T-helper 1 cell treated with Interleukin-12 subunit alpha and Interleukin-12 subunit beta and Interleukin-4 antibody, amounts not matched to agents 30 μg/mL and 1 μg/mL, for 36 hours (primary cell): ENCODE results near the gene INHA.

Experiments used
- H3K27ac Mint-ChIP-seq: one replicate; pipeline ENCODE4 v1.8.0; 2021; ENCODE audit warnings: mild to moderate bottlenecking, mixed read lengths
- H3K27me3 Mint-ChIP-seq: one replicate; pipeline ENCODE4 v1.8.0; 2021; ENCODE audit warnings: low read depth, mixed read lengths
- H3K36me3 Mint-ChIP-seq: one replicate; pipeline ENCODE4 v1.8.0; 2021; ENCODE audit warnings: low read depth, mixed read lengths
- H3K4me1 Mint-ChIP-seq: one replicate; pipeline ENCODE4 v1.8.0; 2021; ENCODE audit warnings: low read depth, mixed read lengths
- H3K4me3 Mint-ChIP-seq: one replicate; pipeline ENCODE4 v1.8.0; 2021; ENCODE audit warnings: mild to moderate bottlenecking, moderate library complexity, mixed read lengths
- H3K9me3 Mint-ChIP-seq: one replicate; pipeline ENCODE4 v1.8.0; 2021; ENCODE audit warnings: mixed read lengths

Gene INHA

GRCh38 chr2:219572237-219573001 lies at the start of gene INHA:
INHA (plus strand) TSS chr2:219572310; CDS start chr2:219572375, 65 bp downstream.
- H3K36me3 Mint-ChIP-seq, result no peaks in the 10 kb centered on the region
- peaks cover 41% of the 10 kb centered on the region for H3K27me3 Mint-ChIP-seq
- no peaks in the 10 kb centered on the region for H3K4me1 Mint-ChIP-seq
- no peak within 1 kb of the TSS for H3K4me3 Mint-ChIP-seq
- H3K27ac Mint-ChIP-seq, result no peak within 1 kb of the TSS
- no peaks in the 10 kb centered on the region for H3K9me3 Mint-ChIP-seq

GRCh38 chr2:219523031-219523671 lies 49.0 kb upstream of the INHA start:
- H3K27me3 Mint-ChIP-seq, result peaks cover 80% of the 10 kb centered on the region
- no peak overlapping the region for H3K4me3 Mint-ChIP-seq
- no peaks in the 10 kb centered on the region for H3K9me3 Mint-ChIP-seq
- no peaks in the 10 kb centered on the region for H3K4me1 Mint-ChIP-seq
- no peak overlapping the region for H3K27ac Mint-ChIP-seq
- no peaks in the 10 kb centered on the region for H3K36me3 Mint-ChIP-seq

- Mint-ChIP-seq H3K27me3 (peaks cover 87% of the 10 kb centered on the region), H3K4me3 (no peak overlapping the region), H3K4me1 (no peaks in the 10 kb centered on the region), H3K27ac (no peak overlapping the region), H3K36me3 (no peaks in the 10 kb centered on the region), H3K9me3 (no peaks in the 10 kb centered on the region)
Measured at GRCh38 chr2:219524817-219525216, 47.3 kb upstream of the INHA start.

GRCh38 chr2:219525533-219526232 lies 46.4 kb upstream of the INHA start:
- Mint-ChIP-seq H3K4me1 (no peaks in the 10 kb centered on the region), H3K4me3 (no peak overlapping the region), H3K9me3 (no peaks in the 10 kb centered on the region), H3K27me3 (peaks cover 87% of the 10 kb centered on the region), H3K36me3 (no peaks in the 10 kb centered on the region), H3K27ac (no peak overlapping the region)

- no peaks in the 10 kb centered on the region for H3K9me3 Mint-ChIP-seq
Measured at GRCh38 chr2:219526320-219527075, 45.6 kb upstream of the INHA start.

GRCh38 chr2:219527076-219527394 lies 45.1 kb upstream of the INHA start:
- H3K36me3 Mint-ChIP-seq, result no peaks in the 10 kb centered on the region

More at GRCh38 chr2:219526320-219527075, 45.6 kb upstream of the INHA start:
- H3K4me1 Mint-ChIP-seq, result no peaks in the 10 kb centered on the region
- peaks cover 87% of the 10 kb centered on the region for H3K27me3 Mint-ChIP-seq
- no peak overlapping the region for H3K27ac Mint-ChIP-seq
- H3K4me3 Mint-ChIP-seq, result no peak overlapping the region
- no peaks in the 10 kb centered on the region for H3K36me3 Mint-ChIP-seq

GRCh38 chr2:219527472-219527871 lies 44.6 kb upstream of the INHA start:
- Mint-ChIP-seq H3K27me3 (peaks cover 80% of the 10 kb centered on the region), H3K4me3 (no peak overlapping the region), H3K9me3 (no peaks in the 10 kb centered on the region), H3K27ac (no peak overlapping the region), H3K36me3 (no peaks in the 10 kb centered on the region), H3K4me1 (no peaks in the 10 kb centered on the region)

More at GRCh38 chr2:219527076-219527394, 45.1 kb upstream of the INHA start:
- no peaks in the 10 kb centered on the region for H3K4me1 Mint-ChIP-seq
- H3K27ac Mint-ChIP-seq, result no peak overlapping the region
- no peak overlapping the region for H3K4me3 Mint-ChIP-seq
- no peaks in the 10 kb centered on the region for H3K9me3 Mint-ChIP-seq
- H3K27me3 Mint-ChIP-seq, result peaks cover 82% of the 10 kb centered on the region

GRCh38 chr2:219530048-219530963 lies 41.8 kb upstream of the INHA start:
- Mint-ChIP-seq H3K36me3 (no peaks in the 10 kb centered on the region), H3K9me3 (no peaks in the 10 kb centered on the region), H3K27me3 (peaks cover 58% of the 10 kb centered on the region), H3K4me1 (no peaks in the 10 kb centered on the region), H3K27ac (no peak overlapping the region), H3K4me3 (no peak overlapping the region)

- Mint-ChIP-seq H3K27me3 (peaks cover 45% of the 10 kb centered on the region), H3K4me1 (no peaks in the 10 kb centered on the region), H3K4me3 (no peak overlapping the region), H3K27ac (no peak overlapping the region), H3K9me3 (no peaks in the 10 kb centered on the region), H3K36me3 (no peaks in the 10 kb centered on the region)
Measured at GRCh38 chr2:219531639-219532377, 40.3 kb upstream of the INHA start.

- Mint-ChIP-seq H3K4me3 (no peak overlapping the region), H3K27me3 (peaks cover 41% of the 10 kb centered on the region), H3K4me1 (no peaks in the 10 kb centered on the region), H3K27ac (no peak overlapping the region), H3K9me3 (no peaks in the 10 kb centered on the region), H3K36me3 (no peaks in the 10 kb centered on the region)
Measured at GRCh38 chr2:219532378-219532649, 39.8 kb upstream of the INHA start.

- peaks cover 2% of the 10 kb centered on the region for H3K36me3 Mint-ChIP-seq
- no peak overlapping the region for H3K4me3 Mint-ChIP-seq
- no peak overlapping the region for H3K27ac Mint-ChIP-seq
- H3K4me1 Mint-ChIP-seq, result no peaks in the 10 kb centered on the region
- H3K27me3 Mint-ChIP-seq, result peaks cover 24% of the 10 kb centered on the region
- H3K9me3 Mint-ChIP-seq, result no peaks in the 10 kb centered on the region
Measured at GRCh38 chr2:219533930-219534661, 38.0 kb upstream of the INHA start.

GRCh38 chr2:219536425-219536824 lies 35.7 kb upstream of the INHA start:
- Mint-ChIP-seq H3K27me3 (peaks cover under 1% of the 10 kb centered on the region), H3K4me3 (no peak overlapping the region), H3K27ac (no peak overlapping the region), H3K36me3 (peaks cover 10% of the 10 kb centered on the region), H3K9me3 (no peaks in the 10 kb centered on the region), H3K4me1 (no peaks in the 10 kb centered on the region)

- Mint-ChIP-seq H3K4me3 (no peak overlapping the region), H3K9me3 (no peaks in the 10 kb centered on the region), H3K27me3 (no peaks in the 10 kb centered on the region), H3K4me1 (no peaks in the 10 kb centered on the region), H3K27ac (no peak overlapping the region), H3K36me3 (peaks cover 10% of the 10 kb centered on the region)
Measured at GRCh38 chr2:219536967-219537366, 35.1 kb upstream of the INHA start.
